ENCODE measurements around the gene PDXP.
"Not testable (repeated sequence)": the region's sequence is repeated elsewhere in the genome, so short reads cannot be mapped to it uniquely, and the experiment has no call there.

The PDXP gene

DNA sequence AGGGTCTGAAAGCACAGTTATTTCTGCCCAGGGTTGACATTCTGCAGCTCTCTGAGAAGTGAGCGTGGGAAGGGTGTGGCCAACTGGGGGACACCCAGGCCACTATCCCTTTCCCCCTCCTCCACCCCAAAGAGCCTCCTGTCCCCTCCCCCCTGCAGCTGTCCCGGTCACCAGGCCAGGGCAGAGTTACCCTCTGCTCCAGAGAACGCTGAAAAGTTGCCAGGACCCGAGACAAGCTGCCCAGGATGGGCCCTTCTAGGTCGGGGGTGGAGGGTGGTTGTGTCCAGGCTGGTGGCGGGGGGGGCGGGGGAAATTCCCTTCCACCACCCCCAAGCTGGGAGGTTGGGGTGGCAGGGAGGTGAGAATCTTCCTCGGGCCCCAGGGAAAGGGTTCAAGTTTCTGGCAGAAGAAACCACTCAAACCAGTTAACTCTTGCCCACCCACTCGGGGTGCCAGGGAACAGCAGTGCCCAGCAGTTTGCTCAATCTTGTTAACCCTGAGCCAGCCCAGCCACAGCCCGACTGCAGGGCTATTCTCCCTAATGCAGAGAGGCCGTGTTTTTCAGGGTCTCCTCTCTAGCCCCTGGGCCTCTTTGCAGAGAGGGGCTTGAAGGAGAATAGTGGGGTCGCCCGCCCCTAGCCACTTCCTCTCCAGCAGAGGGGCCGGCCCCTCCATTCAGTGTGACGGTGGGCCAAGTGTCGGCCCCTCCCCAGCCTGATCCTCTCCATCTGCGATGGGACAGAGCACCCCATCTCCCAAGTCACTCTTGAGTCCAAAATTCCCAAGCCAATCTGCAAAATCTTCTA lies 17.6 kb downstream of the PDXP start:
- DNase-seq: no peak

DNA sequence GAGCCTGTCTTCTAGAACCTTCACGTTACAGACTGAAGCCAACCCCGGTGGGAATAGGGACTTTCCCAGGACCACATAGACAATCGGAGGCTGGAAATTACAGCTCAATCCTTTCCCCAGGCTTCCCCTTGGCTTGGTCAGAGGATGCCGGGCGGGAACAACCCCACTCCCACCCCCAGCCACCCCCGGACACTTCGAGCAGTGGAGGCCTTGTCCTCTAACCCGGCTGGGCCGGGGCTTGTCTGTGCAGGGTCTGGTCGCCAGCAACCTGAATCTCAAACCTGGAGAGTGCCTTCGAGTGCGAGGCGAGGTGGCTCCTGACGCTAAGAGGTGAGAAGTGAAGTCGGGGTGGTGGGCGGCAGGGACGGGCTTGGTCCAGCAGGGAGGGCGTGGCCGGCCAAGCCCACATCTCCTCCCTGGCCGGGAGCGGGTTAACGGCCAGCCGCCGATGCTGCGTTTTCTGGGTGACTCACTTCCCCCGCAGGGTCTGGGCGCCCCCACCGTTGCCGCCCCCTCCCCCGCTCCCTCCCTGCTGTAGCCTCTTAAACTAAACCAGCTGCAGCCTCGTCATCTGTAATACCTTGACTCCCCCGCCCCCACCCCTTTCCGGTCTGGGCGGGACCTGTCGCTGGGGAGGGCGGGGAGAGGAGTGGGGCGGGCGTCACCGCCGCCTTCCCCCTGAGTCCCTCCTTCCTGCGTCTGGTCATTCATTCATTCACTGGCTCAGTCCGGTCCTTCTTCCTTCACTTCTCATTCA lies 18.4 kb downstream of the PDXP start:
- peak; percentile 82 for DNase-seq

DNA sequence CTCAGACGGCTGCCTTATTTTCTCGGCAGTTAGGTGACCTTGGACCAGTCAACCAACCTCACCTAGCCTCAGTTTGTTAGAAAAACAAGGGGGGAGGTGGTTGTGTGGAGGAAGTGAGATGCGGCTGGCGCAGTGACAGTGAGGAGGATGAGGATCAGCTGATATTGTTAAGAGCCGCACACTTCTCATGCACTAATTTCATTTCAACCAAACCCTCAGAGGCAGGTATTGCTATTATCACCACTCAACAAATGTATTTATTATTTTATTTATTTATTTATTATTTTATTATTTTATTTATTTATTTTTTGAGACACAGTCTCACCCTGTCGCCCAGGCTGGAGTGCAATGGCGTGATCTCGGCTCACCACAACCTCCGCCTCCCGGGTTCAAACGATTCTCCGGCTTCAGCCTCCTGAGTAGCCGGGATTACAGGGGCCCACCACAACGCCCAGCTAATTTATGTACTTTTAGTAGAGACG lies 19.0 kb downstream of the PDXP start:
- no peak for DNase-seq

DNA sequence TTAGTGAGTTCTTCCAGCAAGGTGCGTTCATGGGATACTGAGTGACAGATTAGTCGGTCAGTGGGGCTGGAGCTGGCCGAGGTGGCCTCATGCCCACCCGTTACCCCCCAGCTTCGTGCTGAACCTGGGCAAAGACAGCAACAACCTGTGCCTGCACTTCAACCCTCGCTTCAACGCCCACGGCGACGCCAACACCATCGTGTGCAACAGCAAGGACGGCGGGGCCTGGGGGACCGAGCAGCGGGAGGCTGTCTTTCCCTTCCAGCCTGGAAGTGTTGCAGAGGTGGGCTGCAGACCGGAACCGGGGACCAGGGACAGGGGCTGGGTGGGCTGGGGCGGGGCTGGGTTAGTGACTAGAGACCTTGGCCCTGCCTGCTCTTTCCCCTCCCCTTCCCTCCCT lies 19.8 kb downstream of the PDXP start:
- DNase-seq: no peak

- no peak for DNase-seq
Measured at GRCh38 chr22:37679670-37680069, 21.1 kb downstream of the PDXP start.

GRCh38 chr22:37680191-37680851 lies 21.8 kb downstream of the PDXP start:
- no peak for DNase-seq

DNA sequence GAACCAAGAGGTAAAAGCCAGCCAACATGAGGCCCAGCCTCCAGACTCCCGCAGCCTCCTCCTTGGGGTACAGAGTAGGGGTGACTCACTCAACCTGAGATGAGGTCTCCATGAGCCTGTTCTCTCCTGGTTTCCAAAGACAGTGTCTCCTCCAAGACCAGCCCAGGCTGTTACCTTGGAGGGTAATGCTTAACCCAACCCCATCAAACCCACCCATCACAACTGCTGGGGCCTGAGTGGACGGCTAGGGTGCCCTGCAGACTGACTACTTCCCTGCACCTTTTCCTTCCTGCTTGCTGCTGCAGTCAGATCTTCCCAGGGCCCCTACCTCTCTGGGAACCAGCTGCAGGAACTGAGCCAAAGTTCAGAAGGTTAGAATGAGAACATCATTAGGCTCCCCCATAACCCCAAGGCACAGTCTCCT lies 22.5 kb downstream of the PDXP start:
- DNase-seq: peak; percentile 22

DNA sequence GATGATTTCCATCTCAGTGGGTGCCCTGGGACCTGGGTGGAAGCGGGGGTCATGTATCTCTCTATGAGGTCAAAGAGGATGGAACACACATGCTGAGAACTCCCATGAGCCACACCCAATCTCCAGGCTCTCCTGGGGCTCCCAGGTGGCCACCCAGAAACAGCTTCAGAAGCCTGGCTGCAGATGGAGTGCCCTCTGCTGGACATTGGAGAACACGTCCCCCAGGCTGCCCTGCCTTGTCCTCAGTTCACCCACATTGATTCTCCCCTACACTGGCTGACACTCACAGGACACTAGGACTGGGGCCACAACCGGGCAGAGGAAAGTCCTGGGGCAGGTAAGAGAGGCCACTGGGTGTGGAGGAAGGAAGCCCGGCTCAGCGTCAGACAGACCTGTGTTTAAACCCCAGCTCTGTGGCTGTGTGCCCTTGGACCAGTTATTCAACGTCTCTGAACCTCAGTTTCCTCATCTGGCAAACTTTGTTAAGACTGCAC lies 23.1 kb downstream of the PDXP start:
- DNase-seq: peak; percentile 92

GRCh38 chr22:37684803-37685615 lies 26.5 kb downstream of the PDXP start:
- no peak for DNase-seq

GRCh38 chr22:37686002-37686982 lies 27.8 kb downstream of the PDXP start, which contains the start of gene NOL12:
Gene NOL12 (plus strand): TSS chr22:37686343. CDS start chr22:37686393, 50 bp downstream.
- peak; percentile 78 for DNase-seq

DNA sequence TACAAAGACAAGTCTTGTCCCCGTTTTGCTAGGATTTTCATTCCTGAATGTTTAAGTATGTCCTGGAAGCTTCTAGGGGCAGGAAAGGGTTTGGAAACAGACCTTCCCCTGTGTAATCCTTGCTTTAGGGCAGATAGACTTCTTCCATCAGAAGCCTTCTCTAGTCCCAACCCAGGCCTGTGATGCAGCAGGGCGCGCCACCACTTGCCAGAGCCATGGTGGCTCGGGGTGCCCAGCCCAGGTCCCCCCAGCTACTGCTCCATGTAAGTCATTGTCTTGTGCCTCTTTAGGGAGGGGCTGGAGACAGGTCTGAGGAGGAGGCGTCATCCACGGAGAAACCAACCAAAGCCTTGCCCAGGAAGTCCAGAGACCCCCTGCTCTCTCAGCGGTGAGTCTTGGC lies 31.9 kb downstream of the PDXP start:
- DNase-seq: no peak

GRCh38 chr22:37690901-37691504 lies 32.5 kb downstream of the PDXP start:
- DNase-seq: no peak

DNA sequence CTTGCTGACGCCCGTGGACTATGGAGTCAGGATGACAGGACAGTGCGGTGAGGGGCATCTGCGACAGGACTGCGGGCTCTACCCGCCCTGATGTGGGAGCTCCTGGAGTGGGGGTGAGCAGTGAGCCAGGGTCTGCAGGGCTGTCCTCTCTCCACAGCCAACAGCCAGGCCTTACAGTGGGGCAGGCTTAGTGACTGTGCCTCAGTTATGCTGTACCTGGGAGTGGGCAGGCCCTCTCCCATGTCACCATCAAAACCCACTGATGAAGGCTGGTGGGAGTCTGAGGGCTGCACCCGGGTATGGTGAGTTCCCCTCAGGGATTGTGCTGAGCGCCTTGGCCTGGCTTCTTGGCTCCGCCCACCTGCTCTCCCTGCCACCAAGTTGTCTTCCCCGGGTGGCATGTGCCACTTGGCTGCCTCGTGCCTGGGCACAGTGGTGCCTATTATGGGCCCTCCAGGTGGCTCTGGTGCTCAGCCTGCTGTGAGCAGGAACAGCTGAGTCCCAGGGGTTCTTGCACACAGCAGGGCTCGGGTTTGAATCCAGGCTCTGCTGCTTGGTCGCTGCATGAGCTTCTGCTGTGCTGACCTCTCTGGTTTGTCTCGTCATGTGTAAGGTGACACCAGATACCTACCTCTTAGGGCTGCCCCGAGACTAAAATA lies 34.2 kb downstream of the PDXP start:
- no peak for DNase-seq

- not testable (repeated sequence) for DNase-seq
Measured at GRCh38 chr22:37694131-37694530, 35.6 kb downstream of the PDXP start.

- DNase-seq: not testable (repeated sequence)
Measured at GRCh38 chr22:37696260-37696656, 37.7 kb downstream of the PDXP start.

DNA sequence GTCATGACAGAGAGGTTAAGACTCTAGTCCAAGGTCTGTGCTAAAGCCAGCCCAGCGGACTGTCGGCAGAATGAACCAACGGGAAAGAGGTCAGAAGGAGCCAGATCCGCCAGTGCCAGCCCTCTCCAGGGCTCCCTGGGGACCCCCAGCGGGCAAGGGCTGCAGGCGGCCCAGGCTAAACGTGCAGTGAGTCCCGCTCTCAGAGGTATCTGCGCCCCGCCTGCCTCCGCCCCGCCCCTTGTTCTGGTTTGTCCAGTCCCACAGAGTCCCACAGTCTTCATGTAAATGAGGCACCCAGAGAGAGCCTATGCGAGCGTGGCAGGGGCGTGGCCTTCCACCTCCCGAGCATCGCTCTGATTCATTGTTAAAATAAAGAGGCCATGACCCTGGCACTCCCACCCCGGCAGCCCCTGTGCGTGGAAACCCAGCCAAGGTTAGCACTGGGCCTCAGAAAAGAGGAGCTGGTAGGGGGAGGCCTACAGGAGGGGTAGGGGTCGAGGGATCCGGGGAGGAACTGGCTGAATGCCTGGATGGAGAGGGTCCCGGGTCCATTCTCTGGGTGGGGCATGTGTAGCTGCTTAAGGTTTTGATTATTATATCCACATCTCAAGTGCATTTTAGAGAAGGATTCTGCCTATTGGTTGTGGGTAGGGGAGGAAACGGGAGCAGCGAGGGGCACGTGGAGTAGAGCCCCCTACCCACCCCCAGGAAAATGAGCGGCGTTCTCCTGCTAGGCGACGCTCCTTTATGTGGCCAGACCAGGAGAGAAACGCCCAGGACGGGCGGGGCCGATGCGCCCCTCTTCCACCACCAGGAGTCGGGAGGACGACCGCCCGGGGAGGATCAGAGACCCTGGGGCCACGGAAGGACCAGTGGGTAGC lies 38.4 kb downstream of the PDXP start, which contains the start of gene TRIOBP:
Gene TRIOBP, plus strand, starts transcription at position 392 of the 881 bp plus-strand sequence. CDS start 4,318 bp downstream, outside the sequence.
- DNase-seq: peak; percentile 93

DNA sequence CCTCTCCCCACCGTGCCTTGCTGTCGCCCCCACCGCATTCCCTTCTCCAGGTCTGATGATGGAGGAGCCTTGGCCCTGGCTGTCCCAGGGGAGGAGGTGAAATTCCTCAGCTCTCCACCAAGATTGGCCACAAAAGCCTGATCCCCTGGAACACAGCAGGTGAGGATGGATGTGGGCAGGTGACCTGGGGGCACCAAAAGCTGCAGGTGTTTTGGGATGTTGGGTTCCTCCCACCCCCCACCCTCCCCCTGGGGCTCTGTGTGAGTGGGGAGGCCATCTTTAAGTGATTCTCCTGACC lies 39.0 kb downstream of the PDXP start:
- DNase-seq: no peak

- no peak for DNase-seq
Measured at GRCh38 chr22:37701141-37701786, 42.7 kb downstream of the PDXP start.

GRCh38 chr22:37703906-37704305 lies 45.4 kb downstream of the PDXP start:
- no peak for DNase-seq
